ENCODE results near the gene SOX5. TPM values are rescaled to one million over a fixed set of nuclear protein-coding genes. Genes with fewer than 3 reads are reported as not detected.

Gene SOX5
- polyA plus RNA-seq, 1 experiment: 6.7 TPM

GRCh38 chr12:23854598-23854997 lies 94.9 kb downstream of the SOX5 start:
- ChIA-PET POLR2A (no interaction called here), CTCF (no interaction called here)
- DNase-seq (ENCODE audit: low read depth, low spot score): no peak
- Histone ChIP-seq H3K27ac (ENCODE audit: low read depth, low read length) (no peak overlapping the region), H3K4me3 (ENCODE audit: low read depth, low read length) (no peak overlapping the region), H3K9me3 (ENCODE audit: control insufficient read depth, insufficient read depth, low read length) (no peaks in the 10 kb centered on the region), H3K27me3 (ENCODE audit: control insufficient read depth, insufficient read depth, low read length) (no peaks in the 10 kb centered on the region)
- TF ChIP-seq CTCF (IDR thresholded peaks at IDR 0.05; ENCODE audit: low read depth, low read length): no peak

GRCh38 chr12:23853640-23854039 lies 95.8 kb downstream of the SOX5 start:
- Histone ChIP-seq H3K9me3 (ENCODE audit: control insufficient read depth, insufficient read depth, low read length) (no peaks in the 10 kb centered on the region), H3K27ac (ENCODE audit: low read depth, low read length) (no peak overlapping the region), H3K27me3 (ENCODE audit: control insufficient read depth, insufficient read depth, low read length) (no peaks in the 10 kb centered on the region), H3K4me3 (ENCODE audit: low read depth, low read length) (no peak overlapping the region)
- ChIA-PET POLR2A (no interaction called here), CTCF (no interaction called here)
- TF ChIP-seq CTCF (IDR thresholded peaks at IDR 0.05; ENCODE audit: low read depth, low read length): no peak
- DNase-seq (ENCODE audit: low read depth, low spot score): no peak

GRCh38 chr12:23851602-23852001 lies 97.9 kb downstream of the SOX5 start:
- no peaks in the 10 kb centered on the region for H3K27me3 ChIP-seq (ENCODE audit: control insufficient read depth, insufficient read depth, low read length)
- no peak overlapping the region for H3K4me3 ChIP-seq (ENCODE audit: low read depth, low read length)
- ChIA-PET POLR2A (no interaction called here), CTCF (no interaction called here)
- no peak overlapping the region for H3K27ac ChIP-seq (ENCODE audit: low read depth, low read length)
- H3K9me3 ChIP-seq (ENCODE audit: control insufficient read depth, insufficient read depth, low read length): no peaks in the 10 kb centered on the region
- no peak for TF ChIP-seq CTCF (IDR thresholded peaks at IDR 0.05; ENCODE audit: low read depth, low read length)
- DNase-seq (ENCODE audit: low read depth, low spot score): no peak

GRCh38 chr12:23847857-23848256 lies 101.6 kb downstream of the SOX5 start:
- ChIA-PET CTCF (no interaction called here), POLR2A (no interaction called here)
- no peaks in the 10 kb centered on the region for H3K9me3 ChIP-seq (ENCODE audit: control insufficient read depth, insufficient read depth, low read length)
- no peak overlapping the region for H3K4me3 ChIP-seq (ENCODE audit: low read depth, low read length)
- no peaks in the 10 kb centered on the region for H3K27me3 ChIP-seq (ENCODE audit: control insufficient read depth, insufficient read depth, low read length)
- H3K27ac ChIP-seq (ENCODE audit: low read depth, low read length): no peak overlapping the region
- TF ChIP-seq CTCF (IDR thresholded peaks at IDR 0.05; ENCODE audit: low read depth, low read length): no peak
- DNase-seq (ENCODE audit: low read depth, low spot score): no peak

GRCh38 chr12:23843958-23844357 lies 105.5 kb downstream of the SOX5 start:
- CTCF ChIA-PET: no interaction called here
- no peak overlapping the region for H3K27ac ChIP-seq (ENCODE audit: low read depth, low read length)
- POLR2A ChIA-PET: no interaction called here

More at GRCh38 chr12:23843958-23844357, 105.5 kb downstream of the SOX5 start:
- no peaks in the 10 kb centered on the region for H3K27me3 ChIP-seq (ENCODE audit: control insufficient read depth, insufficient read depth, low read length)
- DNase-seq (ENCODE audit: low read depth, low spot score): no peak
- TF ChIP-seq CTCF (IDR thresholded peaks at IDR 0.05; ENCODE audit: low read depth, low read length): no peak
- H3K4me3 ChIP-seq (ENCODE audit: low read depth, low read length): no peak overlapping the region
- no peaks in the 10 kb centered on the region for H3K9me3 ChIP-seq (ENCODE audit: control insufficient read depth, insufficient read depth, low read length)

Measured in AG04450 (cell line).